Skin of body (tissue), 2 donors: ENCODE data around the gene LRRC15. TPM values are rescaled to one million over a fixed set of nuclear protein-coding genes. Genes with fewer than 3 reads are reported as not detected.

Experiments
- DNase-seq: peaks from one replicate; lab custom pipeline; 2025; lab: John Stamatoyannopoulos, UW
- total RNA-seq: library from RNA; depleted of rRNA; stranded (reverse); fragments of >200 nt; gene quantifications from one replicate; pipeline ENCODE4 v1.2.3, GENCODE V29; 2014

LRRC15 gene
- total RNA-seq, 1 donor from 2014 or later = 23.6 TPM

DNA sequence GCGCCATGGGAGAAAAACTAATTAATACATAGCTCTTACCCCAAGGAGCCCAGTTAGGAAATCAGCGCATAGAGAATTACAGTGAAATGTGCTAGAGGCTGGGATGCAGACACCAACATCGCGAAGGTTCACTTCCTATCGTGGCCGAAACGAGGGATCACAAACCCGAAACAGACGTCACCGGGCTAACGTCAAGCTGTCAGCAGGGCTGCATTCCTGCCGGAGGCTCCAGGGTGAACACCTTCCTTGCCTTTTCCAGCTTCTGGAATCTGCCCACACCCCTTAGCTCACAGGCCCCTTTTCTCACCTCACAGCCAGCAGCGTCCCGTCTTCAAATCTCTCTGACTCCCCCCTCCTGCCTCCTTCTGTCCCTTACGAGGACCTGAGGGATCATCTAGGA lies 16.5 kb upstream of the LRRC15 start:
- no peak for DNase-seq

DNA sequence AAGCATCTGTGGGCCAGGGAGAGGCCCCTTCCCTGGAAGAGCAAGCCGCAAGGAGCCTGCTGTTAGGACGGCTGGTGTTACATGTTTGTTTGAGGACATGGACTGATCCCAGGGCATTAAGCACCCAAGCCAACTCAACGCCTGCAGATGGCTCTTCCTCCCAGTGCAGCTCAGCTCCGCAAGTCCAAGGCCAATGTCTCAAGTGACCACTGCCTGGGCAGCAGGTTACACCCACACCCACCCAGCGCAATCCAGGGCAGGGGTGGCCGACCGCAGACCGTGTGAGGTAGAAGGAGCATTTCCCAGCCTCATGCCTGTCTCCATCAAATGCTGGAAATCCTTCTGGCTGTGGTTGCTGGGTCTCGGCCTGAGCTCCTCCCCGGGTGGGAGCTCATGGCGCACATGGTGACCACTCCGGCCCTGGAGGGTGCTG lies 15.0 kb upstream of the LRRC15 start:
- DNase-seq = no peak

DNA sequence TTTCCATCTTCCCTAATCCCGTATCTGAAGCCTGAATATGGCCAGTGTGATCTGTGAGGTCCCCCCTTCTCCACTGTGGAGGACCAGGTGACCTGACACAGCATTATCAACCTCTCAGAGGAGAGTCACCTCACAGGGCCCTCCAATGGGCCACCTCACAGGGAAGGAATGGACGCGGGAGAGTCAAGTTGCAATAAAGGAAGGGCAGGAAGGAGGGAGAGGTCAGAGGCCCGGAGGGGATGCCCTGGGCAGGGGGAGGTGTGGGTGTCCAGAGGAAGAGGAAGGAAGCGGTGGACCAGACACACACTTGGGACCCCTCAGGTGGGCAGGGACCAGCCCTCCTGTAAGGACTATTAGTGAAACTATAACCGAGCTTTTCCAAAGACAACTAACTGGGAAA lies 14.6 kb upstream of the LRRC15 start:
- no peak for DNase-seq

DNA sequence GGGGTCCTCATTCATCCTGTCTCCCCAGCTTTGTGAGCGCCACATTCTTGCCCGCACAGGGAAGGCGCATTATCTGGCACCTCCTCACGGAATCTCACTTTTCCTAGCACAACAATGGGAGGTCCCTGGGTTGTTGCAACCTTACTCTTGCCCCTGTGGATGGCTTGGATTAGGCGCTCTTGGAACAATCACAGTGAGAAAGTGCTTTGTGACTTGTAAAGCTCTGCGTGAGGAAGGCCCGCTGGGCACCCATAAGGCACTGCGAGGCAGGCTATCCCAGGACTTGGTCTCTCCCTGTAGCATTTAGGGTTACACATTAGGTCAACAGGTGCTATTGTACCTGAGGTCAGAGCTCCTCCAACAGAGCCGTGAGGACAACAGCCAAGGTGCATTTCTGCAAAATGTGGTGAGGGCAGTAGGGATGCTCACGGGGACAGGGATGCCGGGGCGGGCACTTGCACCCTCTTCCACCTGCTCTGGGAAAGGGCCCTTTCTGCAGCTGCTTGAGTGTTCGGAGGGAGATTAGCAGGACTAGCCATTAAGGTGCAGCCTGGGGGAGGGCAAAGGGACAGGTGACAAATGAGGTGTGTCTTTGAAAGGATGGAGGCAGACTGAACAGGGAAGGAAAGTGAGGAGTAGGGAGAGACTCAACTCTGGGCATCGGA lies 13.9 kb upstream of the LRRC15 start:
- no peak for DNase-seq

DNA sequence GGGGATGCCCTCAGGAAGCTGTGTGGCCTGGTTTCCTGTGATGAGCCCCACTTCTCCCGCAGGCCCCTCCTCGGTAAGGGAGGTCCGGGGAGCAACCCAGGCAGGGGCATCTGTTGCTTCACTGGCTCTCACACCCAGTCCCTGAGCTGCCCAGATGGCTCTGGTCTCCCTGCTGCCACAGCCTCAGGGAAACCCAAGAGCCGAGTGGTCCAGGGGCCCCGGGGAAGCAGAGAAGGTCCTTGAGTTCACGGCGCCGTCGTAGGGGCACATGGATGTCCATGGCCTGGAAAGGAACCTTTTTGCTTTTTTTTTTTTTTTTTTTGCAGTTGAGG lies 13.3 kb upstream of the LRRC15 start:
- DNase-seq = no peak

DNA sequence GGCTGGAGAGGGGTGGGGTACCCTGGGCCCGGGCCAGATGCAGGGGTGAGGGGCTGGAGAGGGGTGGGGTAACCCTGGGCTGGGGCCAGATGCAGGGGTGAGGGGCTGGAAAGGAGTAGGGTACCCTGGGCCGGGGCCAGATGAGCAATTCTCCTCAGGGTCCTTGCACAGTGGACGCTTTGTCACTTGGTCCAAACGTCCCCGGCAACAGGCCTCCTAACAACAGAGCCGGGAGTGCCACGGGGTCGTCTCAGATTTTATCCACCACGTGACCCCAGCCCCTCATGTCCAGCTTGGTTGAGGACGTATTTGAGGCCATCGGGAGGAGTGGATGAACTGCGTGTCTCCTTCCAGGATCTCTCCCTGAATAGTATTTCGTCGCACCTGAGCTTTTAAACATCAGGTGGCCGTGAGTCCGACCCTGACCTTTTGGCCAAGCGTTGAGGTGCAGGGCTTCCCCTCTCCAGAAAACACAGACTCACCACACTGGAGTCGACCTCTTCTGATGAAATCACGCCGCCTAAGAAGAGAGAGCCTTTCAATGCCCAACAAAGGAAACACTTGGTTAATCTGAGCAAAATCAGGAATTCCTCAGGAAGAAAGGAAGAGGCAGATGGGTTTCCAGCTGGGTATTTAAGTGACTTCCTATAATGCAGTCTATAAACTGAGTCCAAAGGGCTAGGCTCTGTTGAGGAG lies 12.8 kb upstream of the LRRC15 start:
- no peak for DNase-seq

DNA sequence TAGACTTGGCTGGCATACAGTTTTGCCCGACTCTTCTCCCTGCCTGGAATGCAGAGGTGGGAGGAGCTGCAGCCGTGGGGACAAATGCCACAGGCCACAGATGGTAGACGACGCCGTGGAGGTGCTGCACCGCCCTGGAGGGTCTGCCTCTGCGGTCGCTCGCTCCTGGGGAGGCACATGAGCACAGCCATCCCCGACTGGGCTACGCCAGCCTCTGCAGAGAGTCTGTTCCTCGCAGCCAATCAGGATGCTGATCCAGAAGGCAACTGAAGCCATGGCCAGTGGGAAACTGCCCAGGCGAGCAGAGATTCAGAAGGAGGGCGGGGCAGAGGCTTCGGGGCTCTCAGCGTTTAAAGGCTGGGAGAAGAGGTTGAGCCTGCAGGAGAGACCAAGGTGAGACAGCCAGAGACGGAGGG lies 11.9 kb upstream of the LRRC15 start:
- no peak for DNase-seq

DNA sequence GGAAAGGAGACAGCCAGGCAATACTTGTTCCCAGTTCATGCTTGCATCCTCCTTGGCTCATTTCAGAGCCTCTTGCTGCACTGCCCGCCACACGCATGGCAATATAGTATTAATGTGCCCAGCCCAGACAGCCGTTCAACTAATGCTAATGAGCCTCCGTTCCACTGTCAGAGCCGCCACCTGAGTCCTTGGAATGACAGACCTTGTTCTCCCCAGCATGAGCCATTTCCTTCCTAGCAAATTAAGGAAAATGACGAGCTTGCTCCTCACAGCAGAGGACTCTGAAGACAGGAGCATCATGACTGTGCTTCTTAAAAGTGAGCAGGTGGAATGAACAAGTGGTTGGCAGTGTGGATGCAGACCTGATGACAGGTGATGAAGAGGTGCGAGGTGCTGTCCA lies 10.8 kb upstream of the LRRC15 start:
- no peak for DNase-seq

DNA sequence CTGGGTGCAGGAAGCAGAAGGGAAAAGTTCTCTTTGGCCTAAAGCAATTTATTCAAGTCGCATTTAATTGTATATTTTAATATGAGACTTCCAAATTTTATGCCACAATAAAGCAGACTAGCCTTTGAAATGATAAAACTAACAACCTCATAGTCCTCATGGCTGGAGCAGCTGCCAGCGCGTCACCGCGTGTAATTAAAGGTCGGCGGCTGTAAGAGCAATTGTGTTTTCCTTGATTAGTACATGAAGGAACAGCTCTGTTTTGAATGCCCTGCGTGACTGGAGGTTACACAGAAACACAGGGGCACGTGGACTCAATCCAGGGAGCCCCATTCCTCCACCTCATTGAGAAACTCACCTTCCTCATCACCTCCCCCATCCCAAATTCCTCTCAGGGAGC lies 10.1 kb upstream of the LRRC15 start:
- DNase-seq = no peak

DNA sequence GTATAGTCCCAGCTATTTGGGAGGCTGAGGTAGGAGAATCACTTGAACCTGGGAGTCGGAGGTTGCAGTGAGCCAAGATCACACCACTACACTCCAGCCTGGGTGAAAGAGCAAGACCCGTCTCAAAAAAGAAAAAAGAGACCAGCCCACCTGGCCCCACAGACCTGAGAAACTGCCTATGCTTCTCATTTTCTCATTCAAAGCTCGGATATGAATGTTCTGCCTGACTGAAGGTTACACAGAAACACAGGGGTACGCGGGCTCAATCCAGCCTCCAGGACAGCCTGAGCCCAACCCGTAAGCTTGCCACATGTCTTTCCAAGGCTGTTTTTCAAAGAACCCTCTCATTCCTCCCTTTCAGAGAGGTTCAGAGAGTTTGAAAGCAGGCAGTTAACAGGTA lies 9.7 kb upstream of the LRRC15 start:
- no peak for DNase-seq

DNA sequence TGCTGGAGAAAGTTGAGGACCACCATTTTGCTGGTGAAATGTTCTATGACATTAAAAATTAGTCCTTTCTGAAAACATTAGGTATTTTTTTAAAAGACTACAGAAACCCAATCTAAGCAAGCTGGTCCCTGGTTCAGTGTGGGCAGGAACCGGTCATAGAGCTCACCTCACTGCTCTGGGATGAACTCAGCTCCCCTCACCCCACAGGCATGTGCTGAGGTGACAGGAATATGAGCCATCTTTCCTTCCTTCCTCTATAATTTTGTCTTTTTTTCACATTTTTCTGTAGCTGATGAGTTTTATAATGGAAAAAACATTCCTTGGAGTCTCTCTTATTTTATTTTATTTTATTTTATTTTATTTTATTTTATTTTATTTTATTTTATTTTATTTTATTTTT lies 8.2 kb upstream of the LRRC15 start:
- no peak for DNase-seq

DNA sequence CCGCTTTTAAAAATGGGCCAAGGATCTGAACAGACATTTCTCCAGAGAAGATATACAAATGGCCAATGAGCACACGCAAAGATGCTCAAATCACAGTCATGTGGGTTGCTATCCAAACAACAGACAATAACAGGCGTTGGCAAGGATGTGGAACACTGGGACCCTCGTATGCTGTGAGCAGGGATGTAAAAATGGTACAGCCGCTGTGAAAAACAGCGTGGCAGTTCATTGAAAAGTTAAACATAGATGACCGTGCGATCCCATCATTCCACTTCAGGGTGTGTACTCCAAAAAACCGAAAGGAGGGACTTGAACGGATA lies 6.7 kb upstream of the LRRC15 start:
- DNase-seq = no peak

DNA sequence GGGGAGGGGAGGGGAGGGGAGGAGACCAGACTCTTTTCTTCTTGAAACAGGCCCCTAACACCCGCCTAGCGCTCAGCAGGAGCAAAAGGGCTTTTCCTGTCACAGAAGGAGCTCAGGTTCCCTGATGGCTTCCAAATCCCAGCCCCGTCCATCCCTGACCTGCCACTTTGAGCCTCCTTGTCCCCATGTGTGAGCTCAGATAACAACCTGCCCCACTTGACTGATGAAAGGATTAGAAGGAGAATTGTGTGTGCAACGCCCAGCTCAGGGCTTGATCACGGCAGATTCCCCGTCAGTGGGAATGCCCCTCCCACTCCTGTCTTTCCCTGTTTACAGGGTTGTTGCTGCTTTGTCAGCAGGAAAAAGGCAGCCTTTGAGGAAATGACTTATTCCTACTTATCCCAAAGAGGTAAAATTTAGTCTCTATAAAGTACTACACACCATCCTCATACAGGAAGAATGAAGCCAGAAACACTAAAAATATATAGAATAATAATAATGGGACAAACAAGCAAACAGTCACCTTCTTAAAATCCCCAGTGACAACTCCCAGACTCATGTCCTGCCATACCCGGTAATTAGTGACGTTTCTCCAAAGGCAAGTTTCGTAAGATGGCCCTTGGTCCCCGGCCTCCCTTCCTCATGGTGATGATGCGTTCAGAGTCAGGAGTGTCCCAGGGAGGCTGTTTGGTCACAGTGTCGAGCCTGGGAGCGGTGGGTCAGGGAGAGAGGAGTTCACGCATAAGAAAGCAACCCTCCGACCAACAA lies 6.1 kb upstream of the LRRC15 start:
- no peak for DNase-seq

DNA sequence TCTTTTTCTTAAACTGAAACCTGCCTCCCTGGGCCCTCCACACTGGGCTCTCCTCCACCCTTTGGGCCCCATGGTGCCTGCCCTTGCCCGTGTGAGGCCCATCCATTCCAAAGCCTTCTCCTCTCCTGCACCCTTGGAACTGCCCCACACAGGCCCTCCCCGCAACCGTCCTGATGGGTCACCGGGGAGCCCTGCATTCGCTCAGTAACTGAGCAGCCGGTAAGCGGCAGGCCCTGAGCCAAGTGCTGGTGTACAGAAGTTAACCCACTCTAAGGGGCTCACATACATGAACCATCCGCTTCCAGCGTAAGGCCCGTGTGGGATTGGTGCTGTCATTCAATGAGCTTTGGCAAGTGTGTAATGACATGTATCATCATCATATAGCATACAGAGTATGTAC lies 5.4 kb upstream of the LRRC15 start:
- DNase-seq = no peak

DNA sequence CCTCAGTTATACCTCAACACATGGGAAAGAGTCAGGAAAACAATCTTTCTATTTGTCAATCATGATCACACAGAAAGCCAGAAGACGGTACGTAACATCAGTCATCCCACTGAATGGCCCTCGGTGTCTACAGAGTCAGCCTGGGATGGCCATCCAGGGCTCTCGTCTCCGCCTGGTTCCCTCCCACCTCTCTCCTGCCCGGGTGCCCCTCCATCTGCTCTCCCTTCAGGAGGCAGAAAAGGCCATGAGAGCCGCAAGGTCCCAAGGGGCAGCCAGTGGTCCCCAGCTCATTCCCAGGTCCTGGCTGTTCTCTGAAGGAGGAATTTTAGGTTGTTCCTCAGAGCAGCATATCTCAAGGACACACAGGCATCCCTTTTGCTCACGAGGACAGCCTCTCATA lies 4.4 kb upstream of the LRRC15 start:
- no peak for DNase-seq

DNA sequence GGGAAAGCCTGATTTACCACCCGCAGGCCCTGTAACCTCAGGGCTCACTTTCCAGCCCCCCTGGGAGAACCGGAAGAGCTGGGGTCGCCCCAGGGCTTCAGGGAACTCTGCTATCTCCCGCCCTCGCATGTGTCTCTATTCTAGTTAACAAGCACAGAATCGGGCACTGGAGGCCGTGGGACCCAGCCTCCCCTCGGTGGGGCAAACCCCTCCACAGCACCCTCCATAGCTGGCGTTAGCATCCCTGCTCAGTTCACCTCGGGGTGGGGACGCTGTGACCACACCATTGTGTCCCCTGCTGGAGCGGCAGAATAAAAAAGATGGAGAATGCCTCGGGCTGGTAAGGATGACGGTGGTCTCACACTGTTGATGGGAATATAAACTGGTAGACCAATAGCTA lies 3.5 kb upstream of the LRRC15 start:
- no peak for DNase-seq

DNA sequence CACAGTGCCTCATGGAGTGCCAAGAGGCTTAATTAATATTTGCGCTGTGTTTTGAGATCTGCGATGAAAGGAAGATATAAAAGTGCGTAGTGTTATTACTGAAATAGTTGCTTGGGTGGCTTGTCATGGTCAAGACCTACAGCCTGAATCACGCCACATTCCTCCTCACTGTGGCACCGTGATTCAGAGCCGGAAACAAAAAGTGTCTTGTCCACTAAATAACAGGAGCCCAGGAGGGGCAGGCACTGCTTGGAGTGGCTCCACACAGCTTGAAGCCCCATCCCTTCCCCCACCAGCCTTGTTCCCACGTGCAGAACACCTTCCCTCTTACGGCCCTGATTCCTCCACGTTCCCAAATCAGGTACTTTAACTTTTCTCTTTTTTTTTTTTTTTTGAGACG lies 1.2 kb upstream of the LRRC15 start:
- no peak for DNase-seq

DNA sequence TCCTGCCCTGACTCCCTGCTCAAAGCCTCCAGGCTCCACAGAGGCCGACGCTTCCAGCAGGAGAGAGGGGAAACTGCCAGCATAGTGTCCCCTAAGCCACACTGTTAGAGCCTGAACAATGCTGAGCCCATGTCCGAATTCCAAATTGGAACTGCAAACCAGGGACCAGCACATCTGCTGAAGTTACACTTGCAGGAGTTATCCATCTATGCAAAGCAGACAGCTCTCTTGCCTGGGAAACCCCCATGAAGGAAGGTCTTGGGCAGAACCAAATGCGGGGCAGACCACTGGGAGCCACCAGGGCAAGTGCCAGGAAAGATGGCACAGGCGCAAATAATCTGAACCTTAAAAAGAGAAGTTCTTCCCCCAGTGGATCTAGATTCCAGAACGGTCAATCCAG lies 625 bp downstream of the LRRC15 start:
- DNase-seq = no peak

DNA sequence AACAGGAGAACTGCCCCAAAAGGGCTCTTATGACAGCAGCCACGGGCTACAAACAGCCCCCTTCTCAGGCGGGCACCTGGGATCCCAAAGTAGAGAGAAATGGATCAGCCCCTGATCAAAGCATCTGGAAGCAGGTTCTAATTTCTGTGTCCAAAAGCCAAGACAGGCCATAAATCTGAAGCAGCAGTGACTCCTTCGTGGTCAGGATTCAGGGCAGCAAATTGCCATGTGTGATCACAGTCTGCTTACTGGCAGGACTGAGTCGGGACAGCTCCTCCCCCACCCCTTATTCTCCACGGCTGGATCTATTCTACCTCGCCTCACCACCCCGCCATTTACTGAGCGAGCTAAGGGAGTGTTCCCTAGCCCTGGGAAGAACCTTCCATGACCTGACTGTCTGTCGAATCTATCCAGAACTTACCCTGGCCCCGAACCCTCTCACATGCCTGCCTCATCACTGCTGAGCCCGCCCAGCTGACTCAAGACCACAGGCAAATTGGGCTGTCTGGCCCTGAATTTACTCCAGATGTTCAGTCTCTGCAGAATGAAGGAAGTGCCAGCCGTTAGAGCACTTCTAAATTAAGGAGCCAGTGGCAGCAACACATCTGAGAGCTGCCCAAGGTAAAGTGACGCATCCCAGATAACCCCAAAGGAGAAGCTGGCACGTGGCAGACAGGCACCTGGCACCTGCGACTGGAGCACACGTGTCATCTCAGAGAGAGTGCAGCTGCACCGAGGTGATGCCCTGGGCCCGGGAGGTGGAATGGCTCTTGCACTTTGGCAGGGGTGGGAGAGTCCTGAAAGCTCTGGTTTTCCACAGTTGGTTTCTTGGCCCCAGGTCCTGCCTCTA lies 1.3 kb downstream of the LRRC15 start:
- no peak for DNase-seq

DNA sequence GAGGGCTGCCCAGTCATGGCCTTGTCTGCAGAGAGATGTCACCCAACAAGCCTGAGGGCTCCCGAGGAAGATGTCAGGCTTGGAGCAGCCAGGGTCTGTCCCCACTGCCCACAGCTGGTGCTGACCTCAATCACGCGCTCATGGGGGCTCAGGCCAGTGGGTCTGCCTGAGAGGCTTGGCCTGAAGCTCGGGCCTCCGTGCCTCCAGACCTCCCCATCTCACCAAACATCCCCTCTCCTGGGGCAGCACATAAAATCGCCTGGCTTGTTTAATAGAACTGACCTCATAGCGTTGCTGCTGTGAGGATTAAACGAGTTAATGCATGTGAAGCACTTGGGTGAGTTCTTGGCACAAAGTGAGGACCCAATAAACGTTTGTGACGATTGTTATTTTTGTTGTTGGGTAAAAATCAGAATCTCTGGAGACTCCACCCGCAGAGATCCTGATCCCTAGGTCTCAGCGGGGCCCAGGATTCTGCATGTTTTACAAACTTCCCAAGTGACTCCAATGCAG lies 3.5 kb downstream of the LRRC15 start:
- DNase-seq = no peak

DNA sequence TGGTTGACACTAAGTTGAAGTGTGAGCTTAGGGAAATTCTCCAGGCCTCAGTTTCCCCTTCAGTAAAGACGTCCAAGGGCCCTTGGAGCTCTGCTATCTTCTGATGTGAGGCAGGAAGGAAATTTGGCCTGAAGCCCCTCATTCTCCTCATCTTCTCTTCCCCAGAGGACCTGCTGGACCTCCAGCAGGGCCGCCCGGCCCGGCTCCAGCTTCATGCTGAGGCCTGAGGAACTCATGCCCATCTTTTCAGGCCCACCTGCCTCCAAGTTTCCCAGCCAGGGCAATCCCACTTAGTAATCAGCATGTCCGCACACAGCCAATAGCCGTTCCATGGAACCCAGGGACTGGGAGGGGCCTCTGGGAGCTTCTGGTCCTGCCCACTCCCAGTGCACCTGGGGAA lies 4.0 kb downstream of the LRRC15 start:
- no peak for DNase-seq
